ENCODE data around the gene ST6GALNAC5.
"Not testable (repeated sequence)": the region's sequence is repeated elsewhere in the genome, so short reads cannot be mapped to it uniquely, and the experiment has no call there.

The ST6GALNAC5 gene

GRCh38 chr1:76867342-76868130 lies at the start of gene ST6GALNAC5:
Gene ST6GALNAC5, plus strand, starts transcription at chr1:76867480.
- DNase-seq: no peak

GRCh38 chr1:76820028-76820427 lies 47.3 kb upstream of the ST6GALNAC5 start:
- DNase-seq: no peak

- not testable (repeated sequence) for DNase-seq
Observed at GRCh38 chr1:76822961-76823360, 44.3 kb upstream of the ST6GALNAC5 start.

DNA sequence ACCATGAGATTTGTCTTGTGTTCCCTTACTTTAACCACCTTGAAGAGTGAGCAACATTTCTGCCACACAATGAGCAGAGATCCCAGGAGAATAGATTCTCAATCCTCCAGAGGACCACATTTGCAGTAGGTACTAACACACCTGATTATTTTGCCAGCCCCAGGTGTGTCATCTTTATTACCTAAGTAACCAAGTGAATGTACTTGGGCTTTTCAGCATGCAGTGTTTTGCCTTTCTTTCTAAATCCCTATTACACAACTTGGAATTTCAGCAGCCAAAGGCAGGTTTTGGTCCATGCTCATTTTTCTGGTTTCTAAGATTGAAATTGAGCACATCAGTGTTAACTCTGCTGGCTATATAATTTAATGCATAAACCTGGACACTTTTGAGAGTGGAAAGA lies 43.2 kb upstream of the ST6GALNAC5 start:
- DNase-seq: no peak

GRCh38 chr1:76826072-76826845 lies 41.0 kb upstream of the ST6GALNAC5 start:
- DNase-seq: no peak

GRCh38 chr1:76827066-76827465 lies 40.2 kb upstream of the ST6GALNAC5 start:
- no peak for DNase-seq

DNA sequence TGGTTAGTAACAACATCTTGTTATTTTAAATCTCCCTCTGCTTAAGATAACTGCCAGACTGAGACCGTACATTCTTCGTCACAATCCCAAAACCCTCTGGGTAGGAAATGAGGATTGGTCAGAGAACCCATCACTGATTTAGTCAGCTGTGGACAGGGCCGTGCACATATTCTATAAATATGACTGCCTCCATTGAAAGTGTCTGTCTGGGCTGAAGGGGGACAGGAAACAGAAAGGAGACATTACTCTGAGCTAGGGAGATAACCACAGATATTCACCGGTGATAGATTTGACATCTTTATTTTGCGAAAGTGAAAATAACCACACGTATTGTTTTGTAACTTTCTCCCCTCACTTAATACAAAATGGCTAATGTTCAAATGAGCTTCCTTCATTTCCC lies 36.9 kb upstream of the ST6GALNAC5 start:
- DNase-seq: no peak

DNA sequence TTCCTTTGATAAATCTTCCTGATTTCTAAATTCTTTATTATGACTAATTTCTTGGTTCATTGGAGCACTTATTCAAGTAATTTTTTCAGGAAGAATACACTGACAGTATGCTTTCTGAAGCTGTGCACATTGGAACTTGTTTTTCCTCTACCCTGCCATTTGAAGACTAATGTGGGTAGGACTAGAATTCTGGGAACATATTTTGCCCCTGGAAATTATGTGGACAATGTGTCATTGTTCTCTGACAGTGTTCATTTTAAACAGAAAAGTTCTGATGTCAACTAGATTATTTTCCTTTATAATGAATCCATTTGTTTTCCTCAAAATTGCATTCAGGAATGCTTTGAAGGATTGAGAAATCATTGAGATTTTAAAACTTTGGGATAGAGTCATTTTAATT lies 34.8 kb upstream of the ST6GALNAC5 start:
- DNase-seq: no peak

GRCh38 chr1:76833151-76833550 lies 34.1 kb upstream of the ST6GALNAC5 start:
- DNase-seq: no peak

DNA sequence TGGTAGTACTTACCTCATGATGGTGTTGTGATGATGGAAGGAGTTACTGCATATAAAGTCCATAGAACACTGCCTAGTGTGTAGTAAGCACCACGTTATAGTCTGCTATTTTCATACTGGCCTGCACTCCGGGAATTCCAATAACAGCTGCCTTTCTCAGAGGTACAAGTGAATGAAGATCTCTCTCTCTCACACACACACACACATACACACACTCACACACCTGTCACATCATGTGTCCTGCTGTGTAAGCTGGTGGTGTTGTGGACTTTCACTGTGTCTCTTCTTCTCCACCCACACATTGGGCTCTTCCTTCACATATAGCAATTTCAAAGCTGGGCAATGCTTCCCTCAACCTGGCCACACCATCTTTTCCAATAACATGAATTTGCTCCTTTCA lies 33.4 kb upstream of the ST6GALNAC5 start:
- DNase-seq: no peak

DNA sequence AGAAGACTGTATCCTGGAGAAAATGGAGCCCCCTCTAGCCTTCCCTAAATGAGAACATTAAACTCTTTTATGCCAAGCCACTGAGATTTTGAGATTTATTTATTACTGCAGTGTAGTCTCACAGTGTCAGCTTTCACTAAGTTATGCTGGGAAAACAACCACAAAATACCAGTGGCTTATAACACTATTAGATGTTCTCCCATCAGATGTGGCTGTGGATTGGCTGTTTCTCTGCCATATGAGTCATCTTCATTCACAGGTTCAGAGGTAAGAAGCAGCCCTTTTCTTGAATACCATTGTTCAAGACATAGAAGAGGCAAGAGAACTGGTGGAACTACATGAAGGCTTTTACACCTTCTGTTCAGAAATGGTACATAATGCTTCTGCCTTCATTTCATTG lies 32.1 kb upstream of the ST6GALNAC5 start:
- no peak for DNase-seq

DNA sequence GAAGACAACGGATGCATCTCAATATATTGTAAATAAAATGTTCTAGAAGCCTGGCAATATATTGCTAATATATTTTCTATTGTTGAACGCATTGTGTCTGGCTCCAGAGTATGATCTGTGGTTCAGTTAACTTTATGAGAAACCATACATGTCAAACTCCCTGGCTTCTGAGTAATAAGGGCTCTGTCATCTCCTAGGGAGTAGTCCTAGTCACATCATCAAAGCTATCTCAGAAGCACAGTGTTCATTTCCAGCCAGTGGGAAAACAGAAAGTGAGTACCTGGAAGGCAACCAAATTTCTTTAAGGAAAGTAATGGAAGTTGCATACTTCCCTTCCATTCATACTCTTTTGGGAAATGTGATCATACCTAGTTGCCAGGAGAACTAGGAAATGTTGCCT lies 27.0 kb upstream of the ST6GALNAC5 start:
- DNase-seq: no peak

- no peak for DNase-seq
Observed at GRCh38 chr1:76841460-76841859, 25.8 kb upstream of the ST6GALNAC5 start.

- DNase-seq: no peak
Observed at GRCh38 chr1:76843821-76844464, 23.3 kb upstream of the ST6GALNAC5 start.

- no peak for DNase-seq
Observed at GRCh38 chr1:76854255-76854654, 13.0 kb upstream of the ST6GALNAC5 start.

GRCh38 chr1:76856104-76856503 lies 11.2 kb upstream of the ST6GALNAC5 start:
- no peak for DNase-seq

DNA sequence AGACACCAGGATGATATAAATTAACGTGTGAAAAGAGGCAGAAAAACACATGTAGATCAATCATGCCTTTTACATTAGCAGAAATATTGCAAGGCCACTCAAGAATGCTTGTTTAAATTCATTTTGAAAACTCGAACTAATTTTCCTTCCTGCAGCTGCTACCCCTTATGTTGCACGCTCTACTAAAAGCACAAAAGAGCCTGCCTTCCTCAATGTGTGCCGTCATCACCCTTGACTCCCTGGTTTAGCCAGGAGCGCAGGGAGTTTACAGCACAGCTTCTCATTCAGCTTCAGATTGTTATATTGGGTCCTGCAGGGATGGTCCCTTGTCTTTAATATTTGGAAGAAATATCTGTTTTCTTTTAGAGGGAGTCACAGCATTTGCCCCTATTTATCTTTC lies 10.1 kb upstream of the ST6GALNAC5 start:
- no peak for DNase-seq

GRCh38 chr1:76857973-76858372 lies 9.3 kb upstream of the ST6GALNAC5 start:
- DNase-seq: no peak

- no peak for DNase-seq
Observed at GRCh38 chr1:76861149-76861548, 6.1 kb upstream of the ST6GALNAC5 start.

DNA sequence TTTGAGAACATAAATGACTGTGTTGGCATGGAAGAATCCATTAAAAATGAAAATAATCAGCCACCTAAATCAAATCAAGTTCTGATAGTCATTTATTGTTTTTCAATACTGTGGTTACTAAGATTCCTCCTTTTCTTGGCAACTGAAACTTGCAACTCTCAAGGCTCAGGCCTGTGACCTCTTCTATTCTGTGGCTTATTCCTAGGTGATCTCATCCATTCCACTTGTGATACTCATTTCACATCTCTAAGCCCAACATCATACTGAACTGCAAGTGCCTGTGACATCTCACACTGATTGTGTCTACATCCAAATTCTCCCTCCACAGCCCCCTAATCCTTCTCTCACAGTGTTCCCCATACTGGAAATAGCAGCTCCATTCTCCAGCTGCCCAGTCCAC lies 4.8 kb upstream of the ST6GALNAC5 start:
- DNase-seq: no peak

DNA sequence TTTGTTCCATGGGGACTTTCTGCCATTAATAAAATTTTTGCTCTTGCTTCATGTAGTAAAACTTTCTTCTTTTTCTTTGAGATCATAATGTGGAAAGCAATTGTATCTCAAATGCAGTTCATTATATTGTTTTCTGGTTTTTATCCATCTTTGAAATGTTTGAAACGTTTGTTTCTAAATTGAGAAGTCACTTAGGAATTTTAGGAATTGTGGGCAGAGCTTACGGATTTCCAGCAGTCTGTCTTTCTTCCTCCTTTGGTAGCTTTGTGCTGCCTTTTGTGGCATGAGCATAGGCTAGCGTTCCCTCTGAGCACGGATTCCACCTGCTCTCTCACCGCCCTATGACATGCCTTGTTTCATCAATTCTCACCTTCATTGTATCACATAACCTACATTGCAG lies 2.9 kb upstream of the ST6GALNAC5 start:
- DNase-seq: no peak

DNA sequence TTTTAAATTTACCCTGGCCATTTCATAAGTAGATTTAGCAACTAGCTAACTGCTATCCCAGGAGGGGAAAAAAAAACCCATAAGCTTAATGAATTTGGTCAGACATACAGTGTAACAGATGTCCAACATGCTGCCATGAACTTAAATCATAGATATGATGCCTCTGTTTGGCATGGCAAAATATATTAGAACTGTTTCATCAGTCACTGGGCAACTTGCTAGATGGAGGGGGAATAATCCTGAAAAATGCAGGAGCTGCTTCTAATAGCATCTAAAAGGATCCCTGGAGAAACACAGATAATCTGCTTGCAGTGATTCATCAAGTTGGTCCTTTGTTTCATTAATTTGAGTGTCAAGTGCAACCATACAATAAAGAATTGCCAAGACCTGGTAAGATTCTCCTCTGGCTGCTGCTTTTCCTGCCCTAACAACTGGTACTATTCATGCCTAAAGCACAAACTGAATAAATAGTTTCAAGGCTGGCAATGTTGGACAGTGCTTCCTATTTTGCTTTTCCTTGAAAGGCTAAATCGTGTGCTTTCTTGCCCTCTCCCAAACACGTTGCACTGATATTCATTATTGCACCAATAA lies 1.5 kb upstream of the ST6GALNAC5 start:
- DNase-seq: no peak

- DNase-seq: no peak
Observed at GRCh38 chr1:76866566-76866965, 714 bp upstream of the ST6GALNAC5 start.
